GM12878 (cell line): Measurements from ENCODE around the gene NKD1. TPM values are rescaled to one million over a fixed set of nuclear protein-coding genes. Genes with fewer than 3 reads are reported as not detected.

Experiments
- ASH2L ChIP-seq: fragments of 300-600, 200-600 bp; sonication (generic); IDR thresholded peaks from 2 replicates; pipeline ENCODE4 v1.6.1; 2017; ENCODE audit warnings: low read depth, mild to moderate bottlenecking, borderline replicate concordance
- CBX3 ChIP-seq: fragments of 200-600 bp; sonication (generic); IDR thresholded peaks from 2 replicates; pipeline ENCODE4 v1.6.1; 2016; ENCODE audit warnings: low read depth, borderline replicate concordance
- CREM ChIP-seq: IDR thresholded peaks from 2 replicates; pipeline ENCODE4 v1.6.1; 2014; ENCODE audit warnings: antibody characterized with exemption, low read depth
- NBN ChIP-seq: fragments of 450-650 bp; IDR thresholded peaks from 2 replicates; pipeline ENCODE4 v1.6.1; 2016
- PAX5 ChIP-seq: IDR thresholded peaks from 2 replicates; pipeline ENCODE4 v1.6.1; 2011; ENCODE audit warnings: low read depth, low read length, borderline replicate concordance
- PKNOX1 ChIP-seq: fragments of 450-650 bp; IDR thresholded peaks from 2 replicates; pipeline ENCODE4 v1.6.1; 2016; ENCODE audit warnings: mild to moderate bottlenecking
- POLR2A ChIP-seq: IDR thresholded peaks from 2 replicates; pipeline ENCODE4 v1.6.1; 2011; ENCODE audit warnings: low read depth, mild to moderate bottlenecking, low read length
- RAD51 ChIP-seq: fragments of 450-650 bp; IDR thresholded peaks from 2 replicates; pipeline ENCODE4 v1.6.1; 2016; ENCODE audit warnings: moderate library complexity, mild to moderate bottlenecking, inconsistent platforms
- SPI1 ChIP-seq: IDR thresholded peaks from 2 replicates; pipeline ENCODE4 v1.6.1; 2011; ENCODE audit warnings: low read depth, mild to moderate bottlenecking, low read length, moderate library complexity, borderline replicate concordance; ENCODE audit not compliant: insufficient read depth
- TARDBP ChIP-seq: IDR thresholded peaks from 2 replicates; pipeline ENCODE4 v1.6.1; 2016; ENCODE audit warnings: borderline replicate concordance
- TCF7 ChIP-seq: IDR thresholded peaks from 2 replicates; pipeline ENCODE4 v1.6.1; 2014; ENCODE audit warnings: antibody characterized with exemption, borderline replicate concordance
- ZNF207 ChIP-seq: fragments of 450-650 bp; IDR thresholded peaks from 2 replicates; pipeline ENCODE4 v1.6.1; 2014; ENCODE audit warnings: antibody characterized with exemption, mild to moderate bottlenecking, borderline replicate concordance
- ZNF274 ChIP-seq: IDR thresholded peaks from one replicate; pipeline ENCODE4 v1.8.0; 2011; ENCODE audit not compliant: insufficient read length, insufficient read depth
- ZNF622 ChIP-seq: fragments of 450-650 bp; IDR thresholded peaks from 2 replicates; pipeline ENCODE4 v1.6.1; 2017; ENCODE audit warnings: mild to moderate bottlenecking, inconsistent platforms
- ZNF687 ChIP-seq: fragments of 450-650 bp; IDR thresholded peaks from 2 replicates; pipeline ENCODE4 v1.6.1; 2017; ENCODE audit warnings: mild to moderate bottlenecking, moderate library complexity
- polyA plus RNA-seq, 11 experiments: library from polyadenylated mRNA; depleted of rRNA in 4 of 11; unstranded in 6 of 11; stranded (reverse) in 5 of 11; fragments of >200 nt; fragmentation: Nextera tagmentation in 4 of 11; fragmentation: Illumina TruSeq in 1 of 11; extraction: Ambion mirVana in 4 of 11; extraction: Trizol in 1 of 11; gene quantifications; 1 replicate in 1 of 11; 2 replicates in 10 of 11; pipeline versions ENCODE4 v1.2.1 to v1.2.3, GENCODE V29; 2011 to 2016; ENCODE audit warnings: inconsistent platforms in 2 of 11, missing spikeins in 2 of 11, low read depth in 1 of 11
- total RNA-seq, 4 experiments: library from RNA; depleted of rRNA in 3 of 4; stranded (reverse); fragments of >200 nt in 3 of 4; fragmentation: Illumina TruSeq in 1 of 4; extraction: Trizol in 1 of 4; gene quantifications; 2 replicates each; pipeline versions ENCODE4 v1.2.1 to v1.2.3, GENCODE V29; 2013 to 2021
- TF ChIP-seq, protein P1 (sequence below): IDR thresholded peaks from 2 replicates; pipeline ENCODE4 v1.6.1; 2012; ENCODE audit warnings: mild to moderate bottlenecking, low read depth, low read length
- TF ChIP-seq, protein P2 (sequence below): IDR thresholded peaks from 2 replicates; pipeline ENCODE4 v1.6.1; 2012; ENCODE audit warnings: low read depth, low read length, improper control_type of control experiment
- TF ChIP-seq, protein P3 (sequence below): fragments of 450-650 bp; IDR thresholded peaks from 2 replicates; pipeline ENCODE4 v1.6.1; 2018; ENCODE audit warnings: mild to moderate bottlenecking, low read depth, moderate library complexity; ENCODE audit not compliant: partially characterized antibody

The NKD1 gene
- total and polyA plus RNA-seq, 10 of the 15 experiments (the other 5 are each of a cell fraction or from before 2014, with no cell fraction given): under 0.01 to 0.49 (median 0.04) TPM; not detected in 2

DNA sequence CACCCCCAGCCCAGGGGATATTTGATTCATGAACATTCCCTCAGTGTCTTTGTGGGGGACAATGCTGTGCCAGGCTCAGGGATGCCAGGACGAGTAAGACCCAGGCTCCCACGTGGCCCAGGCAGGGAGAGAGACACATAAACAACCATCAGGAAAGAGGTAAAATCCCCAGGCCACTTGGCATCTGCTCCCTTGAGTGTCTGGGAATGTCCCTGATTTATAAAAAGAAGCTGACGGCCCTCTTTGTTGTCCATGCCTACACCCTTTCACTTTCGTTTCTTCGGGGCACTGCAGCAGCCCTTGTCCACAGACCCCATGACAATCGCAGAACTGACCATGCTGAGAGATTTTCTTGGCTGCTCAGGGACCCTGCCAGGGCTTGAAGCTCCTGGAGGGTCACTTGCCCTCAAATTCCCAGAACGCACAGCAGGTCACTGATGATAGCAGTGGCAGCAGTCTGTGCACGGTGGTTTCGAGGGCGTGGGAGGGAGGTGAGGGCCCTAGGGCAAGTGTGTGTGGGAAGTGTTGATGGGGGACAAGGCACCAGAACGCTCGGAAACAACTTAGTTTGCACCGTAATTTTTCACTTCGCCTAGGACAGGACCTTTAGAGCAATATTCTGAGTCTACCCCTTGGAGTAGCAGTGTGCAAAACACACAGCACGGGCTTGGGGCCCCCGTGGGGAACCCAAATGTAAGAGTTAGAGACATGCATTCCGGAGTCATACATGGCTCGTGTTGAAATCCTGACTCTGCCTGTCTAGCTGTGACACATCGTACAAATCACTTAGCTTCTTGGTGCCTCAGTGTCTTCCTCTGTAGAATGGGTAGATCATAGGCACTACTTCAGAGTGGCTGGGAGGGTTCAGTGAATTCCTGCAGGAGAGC is 149.9 kb downstream of the NKD1 start (continued):
- no peak for TF ChIP-seq CREM
- TF ChIP-seq, protein P1, sequence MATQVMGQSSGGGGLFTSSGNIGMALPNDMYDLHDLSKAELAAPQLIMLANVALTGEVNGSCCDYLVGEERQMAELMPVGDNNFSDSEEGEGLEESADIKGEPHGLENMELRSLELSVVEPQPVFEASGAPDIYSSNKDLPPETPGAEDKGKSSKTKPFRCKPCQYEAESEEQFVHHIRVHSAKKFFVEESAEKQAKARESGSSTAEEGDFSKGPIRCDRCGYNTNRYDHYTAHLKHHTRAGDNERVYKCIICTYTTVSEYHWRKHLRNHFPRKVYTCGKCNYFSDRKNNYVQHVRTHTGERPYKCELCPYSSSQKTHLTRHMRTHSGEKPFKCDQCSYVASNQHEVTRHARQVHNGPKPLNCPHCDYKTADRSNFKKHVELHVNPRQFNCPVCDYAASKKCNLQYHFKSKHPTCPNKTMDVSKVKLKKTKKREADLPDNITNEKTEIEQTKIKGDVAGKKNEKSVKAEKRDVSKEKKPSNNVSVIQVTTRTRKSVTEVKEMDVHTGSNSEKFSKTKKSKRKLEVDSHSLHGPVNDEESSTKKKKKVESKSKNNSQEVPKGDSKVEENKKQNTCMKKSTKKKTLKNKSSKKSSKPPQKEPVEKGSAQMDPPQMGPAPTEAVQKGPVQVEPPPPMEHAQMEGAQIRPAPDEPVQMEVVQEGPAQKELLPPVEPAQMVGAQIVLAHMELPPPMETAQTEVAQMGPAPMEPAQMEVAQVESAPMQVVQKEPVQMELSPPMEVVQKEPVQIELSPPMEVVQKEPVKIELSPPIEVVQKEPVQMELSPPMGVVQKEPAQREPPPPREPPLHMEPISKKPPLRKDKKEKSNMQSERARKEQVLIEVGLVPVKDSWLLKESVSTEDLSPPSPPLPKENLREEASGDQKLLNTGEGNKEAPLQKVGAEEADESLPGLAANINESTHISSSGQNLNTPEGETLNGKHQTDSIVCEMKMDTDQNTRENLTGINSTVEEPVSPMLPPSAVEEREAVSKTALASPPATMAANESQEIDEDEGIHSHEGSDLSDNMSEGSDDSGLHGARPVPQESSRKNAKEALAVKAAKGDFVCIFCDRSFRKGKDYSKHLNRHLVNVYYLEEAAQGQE: no peak
- no peak for TF ChIP-seq PAX5
- TF ChIP-seq ZNF622: no peak
- no peak for TF ChIP-seq CBX3
- TF ChIP-seq RAD51: peak; percentile 83
- 0 out of 2 replicates have a peak, but pooled peaks have one; percentile 54 for TF ChIP-seq ASH2L
- TF ChIP-seq, protein P2, sequence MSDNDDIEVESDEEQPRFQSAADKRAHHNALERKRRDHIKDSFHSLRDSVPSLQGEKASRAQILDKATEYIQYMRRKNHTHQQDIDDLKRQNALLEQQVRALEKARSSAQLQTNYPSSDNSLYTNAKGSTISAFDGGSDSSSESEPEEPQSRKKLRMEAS: peak; percentile 67; the same call in 1 of the 2 replicates
- TF ChIP-seq, protein P3, sequence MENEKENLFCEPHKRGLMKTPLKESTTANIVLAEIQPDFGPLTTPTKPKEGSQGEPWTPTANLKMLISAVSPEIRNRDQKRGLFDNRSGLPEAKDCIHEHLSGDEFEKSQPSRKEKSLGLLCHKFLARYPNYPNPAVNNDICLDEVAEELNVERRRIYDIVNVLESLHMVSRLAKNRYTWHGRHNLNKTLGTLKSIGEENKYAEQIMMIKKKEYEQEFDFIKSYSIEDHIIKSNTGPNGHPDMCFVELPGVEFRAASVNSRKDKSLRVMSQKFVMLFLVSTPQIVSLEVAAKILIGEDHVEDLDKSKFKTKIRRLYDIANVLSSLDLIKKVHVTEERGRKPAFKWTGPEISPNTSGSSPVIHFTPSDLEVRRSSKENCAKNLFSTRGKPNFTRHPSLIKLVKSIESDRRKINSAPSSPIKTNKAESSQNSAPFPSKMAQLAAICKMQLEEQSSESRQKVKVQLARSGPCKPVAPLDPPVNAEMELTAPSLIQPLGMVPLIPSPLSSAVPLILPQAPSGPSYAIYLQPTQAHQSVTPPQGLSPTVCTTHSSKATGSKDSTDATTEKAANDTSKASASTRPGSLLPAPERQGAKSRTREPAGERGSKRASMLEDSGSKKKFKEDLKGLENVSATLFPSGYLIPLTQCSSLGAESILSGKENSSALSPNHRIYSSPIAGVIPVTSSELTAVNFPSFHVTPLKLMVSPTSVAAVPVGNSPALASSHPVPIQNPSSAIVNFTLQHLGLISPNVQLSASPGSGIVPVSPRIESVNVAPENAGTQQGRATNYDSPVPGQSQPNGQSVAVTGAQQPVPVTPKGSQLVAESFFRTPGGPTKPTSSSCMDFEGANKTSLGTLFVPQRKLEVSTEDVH: no peak
- TF ChIP-seq ZNF687: peak; percentile 82
- TF ChIP-seq ZNF274: no peak
- TF ChIP-seq TARDBP: no peak; the same call in 1 of the 2 replicates
- TF ChIP-seq TCF7: no peak
- no peak for TF ChIP-seq SPI1
- peak; percentile 83 for TF ChIP-seq NBN
- TF ChIP-seq POLR2A: no peak; the same call in 1 of the 2 replicates
- TF ChIP-seq ZNF207: peak; percentile 83
- TF ChIP-seq PKNOX1: peak; percentile 34; the same call in 1 of the 2 replicates
